ENCODE measurements around the gene SPRY4.
"Not testable (repeated sequence)": the region's sequence is repeated elsewhere in the genome, so short reads cannot be mapped to it uniquely, and the experiment has no call there.

The SPRY4 gene

DNA sequence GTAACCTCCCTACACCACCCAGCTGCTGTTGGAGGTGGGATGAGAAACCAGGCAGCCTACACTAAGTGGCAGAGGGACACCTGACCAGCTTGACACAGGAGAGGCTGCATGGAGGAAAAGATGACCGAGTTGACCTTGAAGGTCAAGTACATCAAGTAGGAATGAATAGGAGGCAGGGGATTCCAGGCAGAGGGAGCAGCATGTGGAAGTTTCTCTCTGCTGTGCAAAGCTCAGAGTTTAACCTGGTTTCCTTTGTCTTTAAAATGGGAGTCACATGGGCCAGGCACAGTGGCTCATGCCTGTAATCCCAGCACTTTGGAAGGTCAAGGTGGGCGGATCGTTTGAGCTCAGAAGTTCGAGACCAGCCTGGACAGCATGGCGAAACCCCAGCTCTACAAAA lies 32.6 kb downstream of the SPRY4 start:
- DNase-seq (ENCODE audit: low spot score) = no peak

DNA sequence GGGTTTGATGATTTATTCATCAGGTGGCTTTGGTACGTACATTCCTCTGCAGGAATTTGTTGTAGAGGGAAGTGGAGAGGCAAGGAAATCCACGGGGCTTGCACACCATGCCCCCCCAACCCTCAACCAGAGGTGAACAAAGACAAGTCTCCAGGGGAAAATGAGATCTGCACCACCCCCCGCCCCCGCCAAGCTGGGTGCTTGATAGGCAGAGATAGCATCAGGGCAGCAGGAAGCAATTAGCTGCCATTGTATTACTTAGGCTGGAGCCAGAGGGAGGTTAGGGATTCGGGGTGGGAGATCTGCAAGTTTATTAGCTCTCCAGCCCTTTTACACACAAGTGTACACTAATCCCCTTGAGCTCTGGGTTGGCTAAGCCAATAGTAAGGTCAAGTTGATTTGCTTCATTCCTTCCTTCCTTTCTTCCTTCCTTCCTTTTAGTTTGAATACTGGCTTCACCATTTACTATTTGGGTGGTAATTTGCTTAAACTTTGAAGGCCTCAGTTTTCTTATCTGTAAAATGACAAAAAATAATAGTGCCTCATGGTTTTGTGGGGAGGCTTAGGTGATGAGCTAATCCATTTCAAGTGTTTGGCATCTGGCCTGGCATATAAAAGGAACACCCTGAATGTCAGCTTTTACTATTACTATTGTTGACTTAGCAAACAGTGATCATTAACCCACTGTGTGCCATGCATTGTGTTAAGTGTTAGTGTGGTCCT lies 34.1 kb downstream of the SPRY4 start:
- DNase-seq (ENCODE audit: low spot score) = no peak

DNA sequence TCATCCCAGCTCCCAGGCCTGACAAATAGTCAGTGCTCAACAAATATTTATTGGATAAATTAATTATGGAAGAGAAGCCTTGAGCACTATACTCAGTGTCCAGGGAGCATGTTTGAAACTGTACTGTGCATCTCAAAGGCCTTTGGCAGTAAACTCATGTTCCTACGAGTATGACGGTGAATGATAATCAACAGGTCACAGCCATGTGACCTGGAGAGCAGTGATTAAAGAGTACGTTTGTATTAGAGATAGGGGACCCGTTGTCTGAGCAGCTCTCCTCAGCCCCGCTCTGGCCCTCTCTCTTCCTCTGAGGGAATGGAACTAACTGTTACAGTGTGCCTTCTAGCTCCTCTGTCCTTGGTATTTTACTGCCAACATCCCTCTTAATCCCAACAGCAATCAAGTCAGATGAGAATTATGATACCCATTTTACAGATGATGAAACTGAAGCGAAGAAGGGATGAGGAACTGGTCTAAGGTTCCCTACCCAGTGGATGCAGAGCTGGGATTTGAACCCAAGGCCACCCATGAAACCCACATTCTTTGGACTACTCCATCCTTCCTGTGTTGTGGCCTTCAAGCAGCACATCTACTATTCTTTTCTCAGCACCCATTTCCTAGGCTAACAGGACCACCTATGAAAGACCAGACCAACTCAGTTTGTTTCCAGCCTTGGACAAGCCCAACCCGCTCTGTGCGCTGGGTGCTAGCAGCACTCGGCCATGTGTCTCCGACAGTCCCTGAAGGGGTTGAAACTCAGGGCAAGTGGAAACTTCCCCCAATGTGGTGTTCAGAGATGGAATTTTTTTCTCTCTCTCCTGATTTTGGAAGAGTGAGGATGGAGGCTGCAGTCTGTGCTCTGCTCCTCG lies 34.9 kb downstream of the SPRY4 start:
- DNase-seq (ENCODE audit: low spot score) = no peak

DNA sequence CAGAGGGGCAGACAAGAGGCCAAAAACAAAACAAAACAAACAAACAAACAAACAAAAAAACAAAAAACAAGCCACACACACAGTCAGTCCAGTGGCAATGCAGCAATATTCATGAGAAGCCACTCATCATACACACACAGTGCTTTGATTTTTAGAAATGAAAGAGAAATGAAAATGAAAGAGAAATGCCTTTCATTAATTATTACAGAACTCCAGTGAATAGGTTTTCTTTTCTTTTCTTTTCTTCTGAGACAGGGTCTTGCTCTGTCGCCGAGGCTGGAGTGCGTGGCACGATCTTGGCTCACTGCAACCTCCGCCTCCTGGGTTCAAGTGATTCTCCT lies 36.9 kb downstream of the SPRY4 start:
- DNase-seq (ENCODE audit: low spot score) = no peak

DNA sequence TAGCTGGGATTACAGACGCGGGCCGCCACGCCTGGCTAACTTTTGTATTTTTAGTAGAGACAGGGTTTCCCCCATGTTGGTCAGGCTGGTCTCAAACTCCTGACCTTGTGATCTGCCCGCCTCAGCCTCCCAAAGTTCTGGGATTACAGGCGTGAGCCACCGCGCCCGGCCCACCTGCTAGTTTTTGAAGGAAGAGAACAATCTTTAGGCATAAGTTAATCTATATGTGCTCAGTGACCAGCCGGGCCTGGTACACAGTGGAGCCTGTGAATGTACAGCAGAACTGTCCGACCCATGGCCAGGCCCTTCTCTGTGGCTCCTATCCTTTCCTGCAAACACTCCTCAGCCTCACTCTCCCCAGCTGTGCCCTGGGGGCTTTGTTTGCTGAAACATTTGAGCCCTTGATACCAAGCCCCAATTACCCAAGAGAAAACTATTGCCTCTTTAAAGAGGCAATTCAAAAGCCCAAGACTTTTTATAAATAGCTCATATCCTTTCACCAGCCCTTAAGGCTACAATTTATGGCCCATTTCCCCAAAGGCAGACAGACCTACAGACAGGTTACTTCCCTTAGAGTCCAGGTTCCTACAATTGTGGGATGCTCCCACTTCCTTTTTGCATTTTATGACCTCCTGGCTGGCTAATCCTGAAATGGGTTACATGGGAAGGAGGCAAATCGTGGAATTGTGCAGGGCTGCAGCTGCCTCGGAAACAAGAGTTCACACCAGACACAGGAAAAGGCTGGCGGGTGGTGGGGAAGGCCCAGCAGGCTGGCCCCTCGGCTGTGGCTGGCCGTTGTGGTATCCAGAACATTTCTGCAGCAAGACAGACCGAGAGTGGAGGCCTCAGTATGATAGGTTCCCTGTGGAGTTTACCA lies 37.5 kb downstream of the SPRY4 start:
- no peak for DNase-seq (ENCODE audit: low spot score)

- DNase-seq (ENCODE audit: low spot score) = no peak
These were observed 38.7 kb downstream of the SPRY4 start for GRCh38 chr5:142286111-142286510.

DNA sequence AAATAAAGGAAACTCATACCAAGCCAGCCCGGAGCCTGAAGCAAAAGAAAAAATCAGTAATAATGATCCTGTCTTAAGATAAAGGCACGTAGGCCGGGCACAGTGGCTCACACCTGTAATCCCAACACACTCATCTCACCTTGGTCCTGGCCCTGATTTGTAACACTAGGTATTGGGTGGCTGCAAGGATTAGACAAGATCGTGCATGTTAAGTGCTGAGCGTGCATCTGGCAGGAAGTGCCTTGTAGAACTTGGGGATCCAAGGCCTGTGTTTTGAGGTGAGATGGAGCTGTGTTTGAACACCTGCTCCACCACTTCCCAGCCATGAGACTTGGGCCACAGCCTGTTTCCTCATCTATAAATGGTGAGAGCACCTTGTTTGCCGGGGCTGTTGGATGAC lies 41.5 kb downstream of the SPRY4 start:
- no peak for DNase-seq (ENCODE audit: low spot score)

DNA sequence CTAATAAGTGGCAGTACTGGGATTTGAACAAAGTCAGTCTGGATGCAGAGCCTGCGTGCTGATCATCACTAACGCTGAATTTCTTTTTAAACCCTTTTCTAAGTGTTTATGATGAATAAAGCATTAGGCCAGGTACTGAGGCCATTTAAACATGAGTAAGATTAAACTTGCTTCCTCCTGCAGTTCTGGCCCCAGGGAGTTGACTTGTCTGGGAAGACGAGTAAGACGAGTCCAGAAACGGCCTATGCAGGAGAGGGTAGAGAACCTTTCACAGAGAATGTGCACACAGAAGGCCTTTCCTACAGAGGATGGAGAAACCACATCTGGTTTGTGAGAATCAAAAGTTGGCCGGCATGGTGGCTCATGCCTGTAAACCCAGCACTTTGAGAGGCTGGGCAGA lies 42.9 kb downstream of the SPRY4 start:
- DNase-seq (ENCODE audit: low spot score) = no peak

- no peak for DNase-seq (ENCODE audit: low spot score)
These were observed 43.8 kb downstream of the SPRY4 start for GRCh38 chr5:142281008-142281367.

DNA sequence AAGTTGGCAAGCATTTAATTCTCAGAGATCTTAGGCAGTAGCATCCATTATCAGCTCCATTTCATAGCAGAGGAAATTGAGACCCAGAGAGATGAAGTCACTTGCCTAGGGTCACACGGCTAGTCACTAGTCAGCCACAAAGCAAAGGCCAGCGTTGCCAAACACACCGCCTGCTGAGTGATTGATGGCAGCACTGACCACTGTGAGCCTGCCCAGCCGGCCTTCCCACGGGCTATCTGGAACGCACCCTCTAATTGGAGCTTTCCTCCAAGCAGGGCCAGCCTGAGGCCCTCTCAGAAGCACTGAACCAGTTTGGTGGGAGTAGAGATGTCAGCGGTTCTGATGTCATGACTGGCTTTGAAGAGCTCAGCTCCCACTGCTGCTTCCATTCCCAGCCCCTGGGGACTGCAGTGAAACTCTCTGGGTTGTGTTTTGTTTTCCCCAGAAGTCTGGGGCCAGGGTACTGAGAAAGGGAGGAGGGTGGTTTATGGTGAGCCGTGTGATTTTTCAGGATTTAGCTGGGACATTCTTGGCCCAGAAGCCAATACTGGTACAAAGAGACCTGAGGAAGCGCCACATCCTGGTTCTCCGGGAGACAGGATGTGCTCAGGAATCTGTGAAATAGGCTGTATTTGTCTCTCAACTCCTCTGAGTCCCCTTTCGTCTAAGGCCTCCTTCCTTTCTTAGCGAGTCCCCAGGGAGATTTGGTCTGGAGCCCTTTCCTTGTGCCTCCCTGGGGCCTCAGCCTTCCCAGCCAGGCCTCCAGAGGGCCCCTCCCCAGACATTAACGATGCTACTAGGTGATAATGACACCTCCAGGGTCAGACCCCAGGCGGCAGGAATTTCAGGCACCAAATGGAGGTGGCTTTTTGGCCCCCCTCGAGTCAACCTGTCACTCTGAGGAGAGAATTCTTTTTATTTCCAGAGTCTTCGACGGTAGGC lies 44.5 kb downstream of the SPRY4 start:
- DNase-seq (ENCODE audit: low spot score) = no peak

DNA sequence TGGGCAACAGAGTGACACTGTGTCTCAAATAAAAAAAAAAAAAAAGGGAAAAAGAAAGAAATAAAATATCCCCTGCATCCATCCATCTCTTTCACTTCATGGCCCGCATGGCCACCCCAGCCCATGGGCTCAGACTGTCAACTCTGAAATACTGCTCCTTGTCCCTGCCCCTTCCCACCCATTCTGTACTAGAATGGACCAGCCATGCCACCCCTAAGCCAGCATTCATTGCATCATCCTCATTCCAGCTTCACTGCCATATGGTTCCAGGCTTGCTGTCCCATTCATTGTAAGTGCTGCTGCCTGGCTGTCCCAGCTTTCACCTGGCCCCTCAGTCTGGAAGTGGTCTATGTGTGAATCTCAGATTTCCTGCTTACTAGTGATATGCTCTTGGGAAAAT lies 46.2 kb downstream of the SPRY4 start:
- DNase-seq (ENCODE audit: low spot score) = no peak

GRCh38 chr5:142277796-142278195 lies 47.0 kb downstream of the SPRY4 start:
- no peak for DNase-seq (ENCODE audit: low spot score)

DNA sequence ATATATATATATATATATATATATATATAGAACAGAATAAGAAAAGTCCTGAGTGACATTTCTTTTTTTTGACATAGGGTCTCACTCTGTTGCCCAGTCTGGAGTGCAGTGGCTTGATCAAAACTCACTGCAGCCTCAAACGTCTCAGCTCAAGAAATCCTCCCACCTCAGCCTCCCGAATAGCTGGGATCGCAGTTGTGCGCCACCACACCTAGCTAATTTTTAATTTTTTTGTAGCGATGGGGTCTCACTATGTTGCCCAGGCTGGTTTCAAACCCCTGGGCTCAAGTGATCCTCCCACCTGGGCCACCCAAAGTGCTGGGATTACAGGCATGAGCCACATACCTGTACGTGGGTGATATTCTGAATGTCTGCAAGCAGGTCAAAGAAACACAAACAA lies 48.3 kb downstream of the SPRY4 start:
- DNase-seq (ENCODE audit: low spot score) = no peak

- no peak for DNase-seq (ENCODE audit: low spot score)
These were observed 49.3 kb downstream of the SPRY4 start for GRCh38 chr5:142275496-142275895.

- DNase-seq (ENCODE audit: low spot score) = not testable (repeated sequence)
These were observed 52.2 kb downstream of the SPRY4 start for GRCh38 chr5:142272596-142272995.

- DNase-seq (ENCODE audit: low spot score) = not testable (repeated sequence)
These were observed 60.7 kb downstream of the SPRY4 start for GRCh38 chr5:142264084-142264483.

- DNase-seq (ENCODE audit: low spot score) = no peak
These were observed 61.5 kb downstream of the SPRY4 start for GRCh38 chr5:142263346-142263745.

DNA sequence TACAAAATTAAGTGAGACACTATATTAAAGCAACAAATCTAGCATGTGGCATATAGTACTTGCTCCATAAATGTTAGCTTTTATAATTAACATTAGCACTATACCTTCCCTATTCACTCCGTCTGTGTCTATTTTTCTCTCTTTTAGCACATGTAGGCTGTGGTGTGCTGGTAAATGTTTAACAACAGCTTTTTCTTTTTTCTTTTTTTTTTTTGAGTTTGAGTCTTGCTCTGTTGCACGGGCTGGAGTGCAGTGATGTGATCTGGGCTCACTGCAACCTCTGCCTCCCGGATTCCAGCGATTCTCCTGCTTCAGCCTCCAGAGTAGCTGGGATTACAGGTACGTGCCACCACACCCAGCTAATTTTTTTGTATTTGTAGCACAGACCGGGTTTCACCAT lies 62.1 kb downstream of the SPRY4 start:
- no peak for DNase-seq (ENCODE audit: low spot score)

Data from CD4-positive, alpha-beta T cell treated with Interleukin-2 at 100 ng/mL for 4 hours (primary cell).